ENCODE results near the gene PHKG2.

The PHKG2 gene

GRCh38 chr16:30740364-30741251, 7.6 kb upstream of the PHKG2 start:
- H3K4me3 Mint-ChIP-seq = no peak overlapping the region
- H3K9me3 Mint-ChIP-seq = no peaks in the 10 kb centered on the region
- no peak for DNase-seq
- H3K27me3 Mint-ChIP-seq = no peaks in the 10 kb centered on the region
- H3K27ac Mint-ChIP-seq = peak overlapping the region; percentile 40
- peak; percentile 54 for ATAC-seq
- H3K36me3 Mint-ChIP-seq (ENCODE audit: low read depth) = peaks cover 46% of the 10 kb centered on the region
- peaks cover 13% of the 10 kb centered on the region for H3K4me1 Mint-ChIP-seq

GRCh38 chr16:30741461-30741914, 6.7 kb upstream of the PHKG2 start:
- DNase-seq (no peak), ATAC-seq (no peak)
- Mint-ChIP-seq H3K4me3 (no peak overlapping the region), H3K27me3 (no peaks in the 10 kb centered on the region), H3K27ac (no peak overlapping the region), H3K36me3 (ENCODE audit: low read depth) (peaks cover 39% of the 10 kb centered on the region), H3K4me1 (peaks cover 13% of the 10 kb centered on the region), H3K9me3 (no peaks in the 10 kb centered on the region)

- H3K4me1 Mint-ChIP-seq = peaks cover 26% of the 10 kb centered on the region
- no peak for DNase-seq
- no peaks in the 10 kb centered on the region for H3K9me3 Mint-ChIP-seq
- H3K27ac Mint-ChIP-seq = peak overlapping the region; percentile 17
- peaks cover 31% of the 10 kb centered on the region for H3K36me3 Mint-ChIP-seq (ENCODE audit: low read depth)
- H3K27me3 Mint-ChIP-seq = no peaks in the 10 kb centered on the region
- no peak overlapping the region for H3K4me3 Mint-ChIP-seq
- no peak for ATAC-seq
These were observed 4.5 kb upstream of the PHKG2 start for GRCh38 chr16:30743716-30744115.

GRCh38 chr16:30744183-30744582, 4.0 kb upstream of the PHKG2 start:
- Mint-ChIP-seq H3K4me3 (no peak overlapping the region), H3K9me3 (no peaks in the 10 kb centered on the region), H3K4me1 (peaks cover 27% of the 10 kb centered on the region), H3K36me3 (ENCODE audit: low read depth) (peaks cover 31% of the 10 kb centered on the region), H3K27ac (no peak overlapping the region), H3K27me3 (no peaks in the 10 kb centered on the region)
- ATAC-seq (no peak), DNase-seq (no peak)

- no peak overlapping the region for H3K27ac Mint-ChIP-seq
- ATAC-seq = no peak
- no peak for DNase-seq
- H3K9me3 Mint-ChIP-seq = no peaks in the 10 kb centered on the region
- H3K4me1 Mint-ChIP-seq = peaks cover 33% of the 10 kb centered on the region
- no peaks in the 10 kb centered on the region for H3K27me3 Mint-ChIP-seq
- peaks cover 30% of the 10 kb centered on the region for H3K36me3 Mint-ChIP-seq (ENCODE audit: low read depth)
- H3K4me3 Mint-ChIP-seq = no peak overlapping the region
These were observed 3.1 kb upstream of the PHKG2 start for GRCh38 chr16:30745082-30745481.

- H3K4me3 Mint-ChIP-seq = no peak overlapping the region
- no peaks in the 10 kb centered on the region for H3K27me3 Mint-ChIP-seq
- H3K4me1 Mint-ChIP-seq = peaks cover 22% of the 10 kb centered on the region
- no peaks in the 10 kb centered on the region for H3K9me3 Mint-ChIP-seq
- H3K36me3 Mint-ChIP-seq (ENCODE audit: low read depth) = peaks cover 22% of the 10 kb centered on the region
- ATAC-seq = no peak
- no peak overlapping the region for H3K27ac Mint-ChIP-seq
- no peak for DNase-seq
These were observed 1.5 kb upstream of the PHKG2 start for GRCh38 chr16:30746638-30747175.

DNA sequence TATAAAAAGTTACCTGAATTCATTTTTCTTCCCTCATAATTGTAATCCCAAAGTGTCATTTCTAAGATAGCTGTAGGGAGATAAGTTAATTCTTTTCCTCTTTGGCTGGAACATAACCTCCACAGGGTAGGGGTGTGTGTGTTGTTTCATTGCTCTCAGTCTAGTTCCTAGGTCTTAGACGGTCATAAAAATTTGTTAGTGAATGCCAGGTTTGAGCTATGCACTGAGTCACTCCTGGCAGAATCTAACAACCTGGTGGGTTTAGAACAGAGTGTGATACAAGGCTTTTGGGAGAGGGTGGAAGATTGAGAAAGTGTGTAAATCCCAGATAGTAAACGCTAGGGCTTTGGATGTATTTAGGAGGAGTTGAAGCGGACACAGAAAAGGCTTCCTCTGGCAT, 894 bp upstream of the PHKG2 start:
- Mint-ChIP-seq H3K4me3 (peak overlapping the region; percentile 85), H3K27ac (peak overlapping the region; percentile 88), H3K36me3 (ENCODE audit: low read depth) (peaks cover 15% of the 10 kb centered on the region), H3K9me3 (no peaks in the 10 kb centered on the region), H3K27me3 (no peaks in the 10 kb centered on the region), H3K4me1 (peaks cover 22% of the 10 kb centered on the region)
- ATAC-seq = no peak
- no peak for DNase-seq

GRCh38 chr16:30748634-30749445, 615 bp downstream of the PHKG2 start:
- ATAC-seq = peak; percentile 12
- H3K36me3 Mint-ChIP-seq (ENCODE audit: low read depth) = peaks cover 14% of the 10 kb centered on the region
- peak overlapping the region; percentile 85 for H3K4me3 Mint-ChIP-seq
- peaks cover 22% of the 10 kb centered on the region for H3K4me1 Mint-ChIP-seq
- H3K9me3 Mint-ChIP-seq = no peaks in the 10 kb centered on the region
- H3K27me3 Mint-ChIP-seq = no peaks in the 10 kb centered on the region
- peak; percentile 38 for DNase-seq
- H3K27ac Mint-ChIP-seq = peak overlapping the region; percentile 76

DNA sequence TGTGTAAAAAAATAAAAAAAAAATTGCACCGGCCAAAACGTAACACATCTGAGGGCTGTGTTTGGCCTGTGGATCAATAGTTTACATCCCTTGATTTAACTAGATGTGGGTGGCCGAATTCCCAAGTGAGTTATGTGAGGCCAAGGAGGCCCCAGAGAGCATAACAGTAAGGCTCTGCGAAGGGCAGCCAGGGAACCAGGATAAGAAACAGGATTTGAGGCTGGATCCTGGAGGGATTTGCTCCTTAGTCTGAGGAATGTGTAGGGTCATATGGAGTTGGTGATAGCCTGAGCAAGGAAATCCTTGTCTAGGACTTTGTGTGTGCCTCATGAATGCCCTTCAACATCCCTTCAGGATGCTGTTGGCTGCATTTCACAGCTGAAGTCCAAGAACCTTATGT, 2.0 kb downstream of the PHKG2 start:
- H3K27ac Mint-ChIP-seq = peak overlapping the region; percentile 9
- ATAC-seq (no peak), DNase-seq (no peak)
- H3K4me1 Mint-ChIP-seq = peaks cover 22% of the 10 kb centered on the region
- H3K4me3 Mint-ChIP-seq = peak overlapping the region; percentile 85
- H3K27me3 Mint-ChIP-seq = no peaks in the 10 kb centered on the region
- H3K36me3 Mint-ChIP-seq (ENCODE audit: low read depth) = peaks cover 14% of the 10 kb centered on the region
- H3K9me3 Mint-ChIP-seq = no peaks in the 10 kb centered on the region

DNA sequence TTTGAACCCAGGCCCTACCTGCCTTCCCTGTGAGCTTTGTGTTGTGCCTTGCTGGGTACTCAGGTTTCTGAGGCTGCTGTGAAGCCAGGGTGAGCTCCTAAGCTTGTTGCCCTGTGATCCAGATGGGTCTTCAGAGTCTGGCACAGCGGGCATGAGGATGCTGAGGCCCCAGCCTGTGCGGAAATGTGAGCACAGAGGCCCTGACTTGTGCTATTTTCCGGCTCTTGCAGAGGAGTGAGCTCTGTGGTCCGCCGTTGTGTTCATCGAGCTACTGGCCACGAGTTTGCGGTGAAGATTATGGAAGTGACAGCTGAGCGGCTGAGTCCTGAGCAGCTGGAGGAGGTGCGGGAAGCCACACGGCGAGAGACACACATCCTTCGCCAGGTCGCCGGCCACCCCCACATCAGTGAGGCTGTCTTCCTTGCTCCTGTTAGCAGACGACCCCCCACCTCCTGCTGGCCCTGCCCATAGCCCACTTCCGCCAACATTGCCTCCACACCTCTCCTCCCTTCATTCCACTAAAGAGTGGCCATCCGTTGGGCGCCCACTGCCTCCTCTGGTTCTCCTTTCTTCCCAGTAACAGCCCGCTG, 2.7 kb downstream of the PHKG2 start:
- H3K36me3 Mint-ChIP-seq (ENCODE audit: low read depth) = peaks cover 14% of the 10 kb centered on the region
- peaks cover 22% of the 10 kb centered on the region for H3K4me1 Mint-ChIP-seq

DNA sequence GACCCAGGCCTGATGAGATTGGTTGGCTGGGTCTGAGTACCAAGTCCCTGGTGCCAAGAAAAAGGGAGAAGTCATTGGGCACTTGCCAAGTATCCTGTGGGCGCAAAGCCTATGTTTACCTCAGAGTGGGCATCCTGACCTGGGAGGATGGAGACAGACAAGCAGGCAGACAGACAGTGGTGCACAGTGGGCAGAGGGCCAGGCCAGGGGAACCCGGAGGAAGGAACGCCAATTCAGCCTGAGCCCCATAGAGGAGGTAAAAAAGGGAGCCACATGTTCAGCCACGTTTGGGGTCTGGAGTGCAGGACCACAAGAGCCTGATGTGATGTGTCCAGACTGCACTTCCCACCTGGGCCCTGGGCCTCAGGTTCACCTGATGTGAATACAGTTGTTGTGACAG, 5.4 kb downstream of the PHKG2 start:
- peaks cover 14% of the 10 kb centered on the region for H3K36me3 Mint-ChIP-seq (ENCODE audit: low read depth)
- no peak for ATAC-seq

More for the DNA sequence above, 2.7 kb downstream of the PHKG2 start:
- no peak for ATAC-seq
- DNase-seq = no peak
- no peak overlapping the region for H3K27ac Mint-ChIP-seq
- no peak overlapping the region for H3K4me3 Mint-ChIP-seq
- no peaks in the 10 kb centered on the region for H3K27me3 Mint-ChIP-seq
- no peaks in the 10 kb centered on the region for H3K9me3 Mint-ChIP-seq

DNA sequence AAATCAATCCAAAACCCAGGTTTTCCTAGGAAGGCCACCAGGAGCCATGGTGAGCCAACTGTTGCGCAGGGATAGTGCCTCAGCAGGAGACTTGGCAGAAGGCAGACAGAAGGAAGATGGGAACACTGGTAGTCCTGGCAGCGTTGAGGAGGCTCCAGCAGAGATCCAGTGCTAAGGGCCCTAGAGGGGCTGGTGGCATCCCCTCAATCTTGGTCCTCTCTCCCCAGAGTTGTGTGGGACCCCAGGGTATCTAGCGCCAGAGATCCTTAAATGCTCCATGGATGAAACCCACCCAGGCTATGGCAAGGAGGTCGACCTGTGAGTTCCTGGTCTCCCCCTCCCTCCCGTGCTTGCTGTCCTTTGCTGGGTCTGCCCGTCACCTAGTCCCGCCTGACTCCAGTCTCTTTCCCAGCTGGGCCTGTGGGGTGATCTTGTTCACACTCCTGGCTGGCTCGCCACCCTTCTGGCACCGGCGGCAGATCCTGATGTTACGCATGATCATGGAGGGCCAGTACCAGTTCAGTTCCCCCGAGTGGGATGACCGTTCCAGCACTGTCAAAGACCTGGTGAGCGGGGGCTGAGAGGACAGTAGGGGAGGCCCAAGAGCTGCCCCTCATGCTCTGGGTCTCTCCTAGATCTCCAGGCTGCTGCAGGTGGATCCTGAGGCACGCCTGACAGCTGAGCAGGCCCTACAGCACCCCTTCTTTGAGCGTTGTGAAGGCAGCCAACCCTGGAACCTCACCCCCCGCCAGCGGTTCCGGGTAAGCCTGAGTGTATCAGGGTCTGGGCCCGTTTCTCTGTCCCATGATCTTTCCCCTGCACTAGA, 7.9 kb downstream of the PHKG2 start:
- Mint-ChIP-seq H3K4me1 (peaks cover 13% of the 10 kb centered on the region), H3K36me3 (ENCODE audit: low read depth) (peaks cover 14% of the 10 kb centered on the region), H3K9me3 (no peaks in the 10 kb centered on the region), H3K27ac (no peak overlapping the region), H3K27me3 (no peaks in the 10 kb centered on the region), H3K4me3 (no peak overlapping the region)
- ATAC-seq (no peak), DNase-seq (no peak)

More for the DNA sequence above, 5.4 kb downstream of the PHKG2 start:
- H3K9me3 Mint-ChIP-seq = no peaks in the 10 kb centered on the region
- H3K4me3 Mint-ChIP-seq = no peak overlapping the region
- H3K27ac Mint-ChIP-seq = no peak overlapping the region
- H3K4me1 Mint-ChIP-seq = peaks cover 11% of the 10 kb centered on the region
- no peak for DNase-seq
- no peaks in the 10 kb centered on the region for H3K27me3 Mint-ChIP-seq

- no peaks in the 10 kb centered on the region for H3K9me3 Mint-ChIP-seq
- ATAC-seq (no peak), DNase-seq (no peak)
- peaks cover 14% of the 10 kb centered on the region for H3K4me1 Mint-ChIP-seq
- H3K36me3 Mint-ChIP-seq (ENCODE audit: low read depth) = peaks cover 9% of the 10 kb centered on the region
- H3K4me3 Mint-ChIP-seq = no peak overlapping the region
- no peak overlapping the region for H3K27ac Mint-ChIP-seq
- no peaks in the 10 kb centered on the region for H3K27me3 Mint-ChIP-seq
These were observed 8.5 kb downstream of the PHKG2 start for GRCh38 chr16:30756781-30757100.

DNA sequence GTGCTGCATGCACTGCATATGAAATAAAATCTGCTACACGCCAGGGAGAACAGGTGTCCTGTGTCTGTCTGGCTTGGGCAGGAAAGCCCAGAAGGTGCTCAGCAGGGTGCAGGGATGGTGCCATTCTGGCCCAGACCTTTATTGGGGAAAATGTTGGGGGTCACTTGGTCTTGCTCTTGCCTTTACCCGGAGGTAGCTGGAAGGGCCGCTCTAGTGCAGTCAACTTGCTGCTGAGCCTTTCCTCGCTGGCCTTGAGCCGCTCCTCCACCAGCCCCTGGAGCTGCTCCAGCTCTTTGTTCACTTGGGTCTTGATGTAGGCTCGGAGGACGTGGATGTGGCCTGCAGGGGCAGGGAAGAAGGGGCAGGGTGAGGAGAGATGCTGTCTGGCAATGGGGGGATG, 9.1 kb downstream of the PHKG2 start:
- ATAC-seq = no peak
- DNase-seq = no peak
- peaks cover 9% of the 10 kb centered on the region for H3K36me3 Mint-ChIP-seq (ENCODE audit: low read depth)
- no peak overlapping the region for H3K27ac Mint-ChIP-seq
- peaks cover 17% of the 10 kb centered on the region for H3K4me1 Mint-ChIP-seq
- H3K9me3 Mint-ChIP-seq = no peaks in the 10 kb centered on the region
- H3K4me3 Mint-ChIP-seq = no peak overlapping the region
- H3K27me3 Mint-ChIP-seq = no peaks in the 10 kb centered on the region
